GM12878 (cell line): Measurements from ENCODE around the gene USP25. TPM values are rescaled to one million over a fixed set of nuclear protein-coding genes. Genes with fewer than 3 reads are reported as not detected.

Experiments used
- ATAC-seq: fragments of 200-7000 bp; cut with Tn5 transposase; 3 replicates; pipeline ENCODE4 v1.9.1; 2020; ENCODE audit warnings: mild to moderate bottlenecking, moderate library complexity
- BruUV-seq: library from RNA; stranded (reverse); fragments of 400-500 nt; replicated peaks from 2 replicates; lab custom pipeline; 2021; lab: Mats Ljungman, UMichigan
- CTCF ChIA-PET: fragments of 300-600 bp; sonication (Branson Sonifier 250); formaldehyde crosslinking; extraction: SDS; loops from one replicate; lab custom pipeline; 2021; ENCODE audit warnings: inconsistent platforms; lab: Yijun Ruan, JAX
- POLR2A ChIA-PET: fragments of 350-600 bp; formaldehyde crosslinking; extraction: SDS; loops from one replicate; lab custom pipeline; 2021; ENCODE audit warnings: inconsistent platforms; lab: Charles Lee
- RAD21 ChIA-PET: fragments of 300-600 bp; sonication (Branson Sonifier 250); formaldehyde crosslinking; loops from one replicate; lab custom pipeline; 2023; ENCODE audit warnings: antibody characterized with exemption; ENCODE audit not compliant: unreplicated experiment; lab: Charles Lee
- SMC1A ChIA-PET: fragments of 300-600 bp; sonication (Branson Sonifier 250); formaldehyde crosslinking; loops from one replicate; lab custom pipeline; 2023; ENCODE audit not compliant: unreplicated experiment, uncharacterized antibody; lab: Charles Lee
- DNase-seq: peaks from one replicate; pipeline ENCODE4 v3.0.0-alpha.2; 2011; ENCODE audit warnings: low read depth, low spot score
- FAIRE-seq: peaks from 3 replicates; lab custom pipeline; 2011; peaks lifted over from hg19 to GRCh38; lab: Jason Lieb, UNC
- H2AFZ ChIP-seq: 2 replicates; pipeline ENCODE4 v1.6.0; 2011; ENCODE audit warnings: low read depth, low read length, control low read depth; ENCODE audit not compliant: control insufficient read depth
- H3K27ac ChIP-seq: 2 replicates; pipeline ENCODE4 v1.5.1; 2011; ENCODE audit warnings: control low read depth; ENCODE audit not compliant: control insufficient read depth, insufficient read depth
- H3K27me3 ChIP-seq, 2 experiments: replicated peaks in 1 of 2; 2 replicates each; pipeline versions ENCODE4 v1.6.0 to v1.6.1; 2011; ENCODE audit warnings: low read length in 1 of 2; ENCODE audit not compliant: control insufficient read depth in 2 of 2, insufficient read depth in 2 of 2
- H3K36me3 ChIP-seq, 2 experiments: 2 replicates each; pipeline ENCODE4 v1.5.1; 2011; ENCODE audit warnings: low read length in 1 of 2; ENCODE audit not compliant: control insufficient read depth in 2 of 2, insufficient read depth in 2 of 2
- H3K4me1 ChIP-seq: 2 replicates; pipeline ENCODE4 v1.6.1; 2011; ENCODE audit warnings: mild to moderate bottlenecking, low read length, moderate library complexity, mixed read lengths; ENCODE audit not compliant: control insufficient read depth, insufficient read depth
- H3K4me2 ChIP-seq: 2 replicates; pipeline ENCODE4 v1.6.0; 2011; ENCODE audit warnings: control low read depth; ENCODE audit not compliant: control insufficient read depth, insufficient read depth
- H3K4me3 ChIP-seq: fragments of 200-600 bp; sonication (generic); 2 replicates; pipeline ENCODE4 v1.5.1; 2016
- H3K79me2 ChIP-seq: 2 replicates; pipeline ENCODE4 v1.6.0; 2011; ENCODE audit warnings: low read length; ENCODE audit not compliant: control insufficient read depth, insufficient read depth
- H3K9ac ChIP-seq: 2 replicates; pipeline ENCODE4 v1.8.0; 2011; ENCODE audit warnings: low read length, control low read depth, mixed read lengths; ENCODE audit not compliant: control insufficient read depth, insufficient read depth
- H3K9me3 ChIP-seq: replicated peaks from 3 replicates; pipeline ENCODE4 v1.5.1; 2011; ENCODE audit warnings: mild to moderate bottlenecking, low read length; ENCODE audit not compliant: control insufficient read depth, insufficient read depth
- H4K20me1 ChIP-seq: 2 replicates; pipeline ENCODE4 v1.6.0; 2011; ENCODE audit not compliant: control insufficient read depth, insufficient read depth
- ATF3 ChIP-seq: IDR thresholded peaks from 2 replicates; pipeline ENCODE4 v1.6.1; 2011; ENCODE audit warnings: low read depth, mild to moderate bottlenecking, low read length, moderate library complexity, borderline replicate concordance; ENCODE audit errors: extremely low read depth
- BACH1 ChIP-seq: fragments of 450-650 bp; IDR thresholded peaks from 2 replicates; pipeline ENCODE4 v1.6.1; 2017; ENCODE audit warnings: mild to moderate bottlenecking, borderline replicate concordance
- CBFB ChIP-seq: IDR thresholded peaks from 2 replicates; pipeline ENCODE4 v1.6.1; 2016; ENCODE audit warnings: antibody characterized with exemption, low read depth
- CHD2 ChIP-seq: IDR thresholded peaks from 2 replicates; pipeline ENCODE4 v1.6.1; 2011; ENCODE audit warnings: low read depth, low read length, improper control_type of control experiment, borderline replicate concordance
- RUNX3 ChIP-seq: IDR thresholded peaks from 2 replicates; pipeline ENCODE4 v1.6.1; 2012; ENCODE audit warnings: low read length, inconsistent platforms
- TARDBP ChIP-seq: IDR thresholded peaks from 2 replicates; pipeline ENCODE4 v1.6.1; 2016; ENCODE audit warnings: borderline replicate concordance
- ZNF384 ChIP-seq: IDR thresholded peaks from 2 replicates; pipeline ENCODE4 v1.6.1; 2012; ENCODE audit warnings: low read depth, mild to moderate bottlenecking, low read length, improper control_type of control experiment, borderline replicate concordance
- ZNF622 ChIP-seq: fragments of 450-650 bp; IDR thresholded peaks from 2 replicates; pipeline ENCODE4 v1.6.1; 2017; ENCODE audit warnings: mild to moderate bottlenecking, inconsistent platforms
- WGBS: methylation state at CpG from one replicate; pipeline ENCODE4 v1.1.6; 2016; ENCODE audit warnings: low lambda C conversion rate; ENCODE audit not compliant: insufficient replicate concordance, insufficient coverage; ENCODE audit errors: missing lambda C conversion rate; 5-methylcytosine and 5-hydroxymethylcytosine counted together
- in situ Hi-C: fragments of 300-500 bp; cut with MboI; formaldehyde crosslinking; loops from 9 replicates; pipeline ENCODE4 v1.14.3; 2018; ENCODE audit warnings: mixed read lengths
- intact Hi-C: fragments of 100-400 bp; cut with micrococcal nuclease; formaldehyde crosslinking; loops from one replicate; pipeline ENCODE4 v1.14.2; 2022; ENCODE audit not compliant: unreplicated experiment
- polyA plus RNA-seq, 11 experiments: library from polyadenylated mRNA; depleted of rRNA in 4 of 11; unstranded in 6 of 11; stranded (reverse) in 5 of 11; fragments of >200 nt; fragmentation: Nextera tagmentation in 4 of 11; fragmentation: Illumina TruSeq in 1 of 11; extraction: Ambion mirVana in 4 of 11; extraction: Trizol in 1 of 11; gene quantifications; 1 replicate in 1 of 11; 2 replicates in 10 of 11; pipeline versions ENCODE4 v1.2.1 to v1.2.3, GENCODE V29; 2011 to 2016; ENCODE audit warnings: inconsistent platforms in 2 of 11, missing spikeins in 2 of 11, low read depth in 1 of 11
- total RNA-seq, 4 experiments: library from RNA; depleted of rRNA in 3 of 4; stranded (reverse); fragments of >200 nt in 3 of 4; fragmentation: Illumina TruSeq in 1 of 4; extraction: Trizol in 1 of 4; gene quantifications; 2 replicates each; pipeline versions ENCODE4 v1.2.1 to v1.2.3, GENCODE V29; 2013 to 2021

The USP25 gene
- total and polyA plus RNA-seq, 10 of the 15 experiments (the other 5 are each of a cell fraction or from before 2014, with no cell fraction given), result 1.5 to 31.3 (median 23.4) TPM

DNA sequence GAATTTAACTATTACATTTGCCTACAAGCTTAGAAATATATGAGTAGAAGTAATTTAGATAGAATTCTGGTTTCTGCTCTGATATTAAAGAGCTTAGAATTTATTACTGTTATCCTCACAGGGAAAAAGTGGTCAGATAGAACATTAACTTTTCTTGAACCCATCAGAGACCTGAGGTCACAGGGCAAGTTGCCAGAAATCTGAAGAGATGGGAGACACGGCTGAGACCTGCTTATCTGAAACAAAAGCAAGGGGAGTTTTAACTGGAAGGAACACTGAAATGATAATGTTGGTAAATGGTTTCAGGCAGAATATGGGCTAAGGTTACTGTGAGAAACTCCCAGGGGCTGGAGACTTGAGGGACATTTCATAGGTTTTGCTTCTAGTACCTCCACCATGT is 28.0 kb upstream of the USP25 start:
- FAIRE-seq, result no peak
- Histone ChIP-seq H3K4me3 (no peak overlapping the region), H4K20me1 (no peaks in the 10 kb centered on the region), H3K4me1 (no peaks in the 10 kb centered on the region), H3K27me3 (no peaks in the 10 kb centered on the region), H3K27ac (no peak overlapping the region), H3K36me3 (no peaks in the 10 kb centered on the region), H3K4me2 (no peak overlapping the region), H3K79me2 (no peaks in the 10 kb centered on the region), H3K9me3 (no peaks in the 10 kb centered on the region), H3K9ac (no peak overlapping the region), H2AFZ (no peak overlapping the region)
- DNase-seq, result no peak
- ChIA-PET CTCF (no interaction called here), RAD21 (no interaction called here), POLR2A (no interaction called here), SMC1A (no interaction called here)
- no peak for ATAC-seq
- intact Hi-C loops, result no loop called here
- WGBS, result 95% methylated on average over 1 of the region's 1 CpG
- no TSS peak for BruUV-seq
- in situ Hi-C loops, result no loop called here
- TF ChIP-seq RUNX3, result no peak

DNA sequence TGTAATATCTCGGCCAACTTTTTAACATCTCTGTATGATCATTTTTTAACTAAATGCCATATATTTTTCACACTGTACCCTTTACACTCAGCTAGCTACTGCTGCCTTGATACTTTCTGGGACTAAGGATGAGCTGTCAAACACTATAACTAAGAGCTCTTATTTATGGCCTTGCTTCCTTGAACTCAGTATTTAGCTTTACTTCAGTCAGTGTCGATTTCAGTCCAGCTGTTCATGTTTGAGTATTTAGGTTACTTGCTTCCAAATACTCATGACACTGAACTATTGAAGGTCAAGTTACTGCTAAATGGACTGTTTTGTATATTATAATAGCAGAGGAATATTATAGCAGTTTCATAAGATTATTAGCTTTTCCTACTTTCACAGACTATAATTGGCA is 25.9 kb upstream of the USP25 start:
- no peak for DNase-seq
- H3K9ac ChIP-seq, result no peak overlapping the region
- H3K27ac ChIP-seq, result no peak overlapping the region
- no peaks in the 10 kb centered on the region for H3K4me1 ChIP-seq
- CTCF ChIA-PET, result no interaction called here
- WGBS, result 22% methylated on average over 2 of the region's 2 CpGs
- POLR2A ChIA-PET, result no interaction called here
- ATAC-seq, result no peak
- SMC1A ChIA-PET, result no interaction called here
- H3K9me3 ChIP-seq, result no peaks in the 10 kb centered on the region
- H3K36me3 ChIP-seq, result no peaks in the 10 kb centered on the region
- H3K79me2 ChIP-seq, result no peaks in the 10 kb centered on the region
- no TSS peak for BruUV-seq
- in situ Hi-C loops, result no loop called here
- no peaks in the 10 kb centered on the region for H4K20me1 ChIP-seq
- no peak overlapping the region for H3K4me2 ChIP-seq
- RAD21 ChIA-PET, result no interaction called here
- no peak overlapping the region for H3K4me3 ChIP-seq
- TF ChIP-seq ATF3, result no peak
- no peak for TF ChIP-seq ZNF384
- TF ChIP-seq TARDBP, result no peak
- no peak for TF ChIP-seq CBFB
- no peak for TF ChIP-seq ZNF622
- TF ChIP-seq CHD2, result no peak
- TF ChIP-seq BACH1, result no peak
- no peak overlapping the region for H2AFZ ChIP-seq
- intact Hi-C loops, result no loop called here
- FAIRE-seq, result no peak
- H3K27me3 ChIP-seq, result no peaks in the 10 kb centered on the region
